ENCODE data around the gene DNER.
"Not testable (repeated sequence)": the region's sequence is repeated elsewhere in the genome, so short reads cannot be mapped to it uniquely, and the experiment has no call there.

DNER gene, protein sequence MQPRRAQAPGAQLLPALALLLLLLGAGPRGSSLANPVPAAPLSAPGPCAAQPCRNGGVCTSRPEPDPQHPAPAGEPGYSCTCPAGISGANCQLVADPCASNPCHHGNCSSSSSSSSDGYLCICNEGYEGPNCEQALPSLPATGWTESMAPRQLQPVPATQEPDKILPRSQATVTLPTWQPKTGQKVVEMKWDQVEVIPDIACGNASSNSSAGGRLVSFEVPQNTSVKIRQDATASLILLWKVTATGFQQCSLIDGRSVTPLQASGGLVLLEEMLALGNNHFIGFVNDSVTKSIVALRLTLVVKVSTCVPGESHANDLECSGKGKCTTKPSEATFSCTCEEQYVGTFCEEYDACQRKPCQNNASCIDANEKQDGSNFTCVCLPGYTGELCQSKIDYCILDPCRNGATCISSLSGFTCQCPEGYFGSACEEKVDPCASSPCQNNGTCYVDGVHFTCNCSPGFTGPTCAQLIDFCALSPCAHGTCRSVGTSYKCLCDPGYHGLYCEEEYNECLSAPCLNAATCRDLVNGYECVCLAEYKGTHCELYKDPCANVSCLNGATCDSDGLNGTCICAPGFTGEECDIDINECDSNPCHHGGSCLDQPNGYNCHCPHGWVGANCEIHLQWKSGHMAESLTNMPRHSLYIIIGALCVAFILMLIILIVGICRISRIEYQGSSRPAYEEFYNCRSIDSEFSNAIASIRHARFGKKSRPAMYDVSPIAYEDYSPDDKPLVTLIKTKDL

DNA sequence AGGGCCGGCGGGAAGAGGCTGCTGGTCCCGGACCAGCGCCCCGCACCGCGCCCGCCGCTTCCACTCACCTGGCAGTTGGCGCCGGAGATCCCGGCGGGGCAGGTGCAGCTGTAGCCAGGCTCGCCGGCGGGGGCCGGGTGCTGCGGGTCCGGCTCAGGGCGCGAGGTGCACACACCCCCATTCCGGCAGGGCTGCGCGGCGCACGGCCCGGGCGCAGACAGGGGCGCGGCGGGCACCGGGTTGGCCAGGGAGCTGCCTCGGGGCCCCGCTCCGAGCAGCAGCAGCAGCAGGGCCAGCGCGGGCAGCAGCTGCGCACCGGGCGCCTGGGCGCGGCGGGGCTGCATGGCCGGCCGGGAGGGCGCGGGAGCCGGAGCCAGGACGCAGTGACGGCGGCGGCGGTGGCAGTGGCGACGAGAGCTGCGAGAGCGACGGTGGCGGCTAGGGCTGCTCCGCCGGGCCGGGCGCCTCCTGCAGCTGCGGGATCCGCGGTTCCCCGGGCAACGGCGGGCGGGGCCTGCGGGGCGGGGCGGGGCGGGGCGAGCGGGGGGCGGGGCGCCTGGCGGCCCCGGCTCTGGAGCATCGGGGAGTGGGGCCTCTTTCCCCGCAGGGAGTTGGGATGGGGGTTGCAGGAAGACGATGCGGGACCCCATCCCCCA, at the start of gene DNER:
DNER (minus strand) TSS at position 476 of the 656 bp plus-strand sequence; CDS start at position 344, 132 bp downstream.
- DNase-seq, result peak in 1 of 2 experiments; percentile 38

- no peak for DNase-seq
These were observed 47.3 kb upstream of the DNER start for GRCh38 chr2:229761663-229762062.

GRCh38 chr2:229757462-229757861, 43.1 kb upstream of the DNER start:
- DNase-seq, result not testable (repeated sequence)

DNA sequence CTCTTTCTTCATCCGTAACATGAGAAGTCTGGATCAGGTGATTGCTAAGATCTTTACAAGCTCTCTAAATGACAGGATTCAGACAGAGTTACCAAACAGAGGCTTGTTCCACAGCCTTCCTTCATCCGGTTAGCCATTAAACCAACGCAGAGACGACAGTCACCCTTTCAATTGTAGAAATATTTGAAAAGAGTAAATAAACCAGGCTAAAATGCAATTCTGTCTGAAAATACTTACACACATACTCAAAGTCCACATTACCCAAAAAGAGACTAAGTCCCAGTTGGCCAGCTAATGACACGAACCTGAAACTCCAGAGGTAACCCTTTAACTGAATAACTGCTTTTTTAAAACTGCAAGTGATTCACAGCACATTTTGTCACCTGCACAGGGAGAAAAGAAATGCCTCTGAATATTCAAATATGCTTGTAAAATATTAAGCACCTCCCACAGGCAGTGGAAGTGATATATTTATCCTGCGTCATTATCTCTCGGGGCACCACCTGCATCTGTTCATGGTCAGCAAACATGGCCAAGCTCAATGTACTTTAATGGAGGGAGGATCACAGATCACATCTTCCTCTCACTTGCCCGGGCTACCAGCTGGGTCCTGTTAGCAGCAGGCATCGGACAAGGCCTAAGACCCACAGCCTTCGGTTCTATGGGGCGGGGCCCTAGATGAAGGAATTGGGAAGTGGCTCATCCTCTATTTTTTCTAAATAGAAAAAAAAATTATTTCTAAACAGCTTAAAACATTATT, 38.8 kb upstream of the DNER start:
- DNase-seq, result no peak

DNA sequence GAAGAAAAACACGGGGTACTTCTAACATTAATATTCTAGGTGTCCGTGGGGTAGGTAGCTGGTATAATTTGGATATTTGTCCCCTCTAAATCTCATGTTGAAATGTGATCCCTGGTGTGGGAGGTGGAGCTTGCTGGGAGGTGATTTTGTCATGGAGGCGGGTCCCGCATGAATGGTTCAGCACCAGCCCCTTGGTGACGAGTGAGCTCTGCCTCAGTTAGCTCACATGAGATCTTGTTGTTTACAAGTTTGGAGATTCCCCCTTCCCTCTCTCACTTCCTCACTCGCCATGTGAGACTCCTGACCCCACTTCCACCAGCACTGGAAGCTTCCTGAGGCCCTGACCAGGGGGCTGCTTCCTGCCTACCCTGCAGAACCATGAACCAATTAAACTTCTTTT, 35.4 kb upstream of the DNER start:
- no peak for DNase-seq

GRCh38 chr2:229748950-229749349, 34.6 kb upstream of the DNER start:
- no peak for DNase-seq

GRCh38 chr2:229742691-229743090, 28.3 kb upstream of the DNER start:
- not testable (repeated sequence) for DNase-seq

GRCh38 chr2:229740279-229740678, 25.9 kb upstream of the DNER start:
- no peak for DNase-seq

GRCh38 chr2:229738024-229738625, 23.8 kb upstream of the DNER start:
- DNase-seq, result no peak

DNA sequence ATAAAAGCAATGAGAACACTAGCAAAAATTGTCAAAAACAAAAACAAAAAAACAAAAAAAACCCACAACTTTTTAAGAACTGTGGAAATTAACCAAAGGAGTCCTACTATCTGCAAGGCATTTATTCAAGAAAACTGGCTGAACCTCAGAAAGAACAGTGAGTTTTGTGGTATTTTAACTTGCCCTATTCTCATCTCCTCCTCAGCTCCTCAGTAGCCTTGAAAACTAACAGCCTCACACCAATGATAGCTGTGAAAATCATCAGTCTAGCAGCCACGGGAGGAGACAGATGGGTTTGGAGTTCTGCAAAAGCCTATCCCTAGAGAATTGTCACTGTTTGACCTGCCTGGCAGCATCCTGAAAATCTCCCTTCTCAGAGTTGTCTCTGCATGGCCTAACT, 20.1 kb upstream of the DNER start:
- peak in 1 of 2 experiments; percentile 12 for DNase-seq

DNA sequence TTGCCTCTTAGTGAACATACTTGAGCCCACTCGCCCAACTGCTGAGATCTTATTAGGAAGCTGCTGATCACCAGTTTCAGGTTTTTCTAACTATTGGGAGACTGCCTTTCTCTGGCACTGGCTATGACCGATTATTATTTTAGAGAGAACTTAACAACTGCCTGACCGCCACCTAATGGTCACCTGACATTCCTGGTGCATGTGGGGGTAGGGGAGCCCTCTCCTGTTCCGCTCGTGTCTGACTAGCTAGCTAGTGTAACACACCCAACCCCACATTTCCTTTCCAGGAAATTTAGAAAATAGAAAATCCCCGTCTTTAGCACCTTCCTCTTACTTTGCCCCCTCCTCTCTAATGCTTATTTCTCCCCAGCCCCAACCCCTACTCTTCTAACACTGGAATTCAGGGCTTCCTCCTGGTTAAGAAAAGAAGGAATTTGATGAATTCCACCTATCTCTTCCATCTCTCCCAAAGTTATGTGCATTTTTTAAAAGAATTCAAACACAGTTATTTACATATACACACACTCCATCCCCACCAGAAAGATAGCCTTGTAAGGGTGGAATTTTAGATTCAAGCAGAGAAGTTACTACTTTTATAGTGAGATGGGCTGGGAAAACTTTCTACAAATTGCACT, 19.4 kb upstream of the DNER start:
- no peak for DNase-seq

DNA sequence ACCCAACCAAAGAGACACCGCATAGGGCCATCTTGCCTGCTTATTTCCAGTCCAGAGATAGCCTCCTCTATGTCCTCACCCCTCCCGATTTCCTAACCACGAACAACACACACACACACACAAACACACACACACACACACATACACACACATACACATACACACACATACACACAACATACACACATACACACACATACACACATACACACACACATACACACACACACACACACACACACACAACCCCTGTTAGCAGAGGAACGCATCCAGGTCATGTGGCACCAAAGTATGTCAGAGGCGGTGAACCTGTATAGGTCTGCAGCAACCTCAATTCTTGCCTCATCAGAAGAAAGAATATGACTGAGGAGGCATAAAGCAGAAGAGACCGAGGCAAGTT, 18.5 kb upstream of the DNER start:
- no peak for DNase-seq

GRCh38 chr2:229731916-229732315, 17.6 kb upstream of the DNER start:
- DNase-seq, result peak in 1 of 2 experiments; percentile 8

- no peak for DNase-seq
These were observed 17.0 kb upstream of the DNER start for GRCh38 chr2:229731363-229731762.

DNA sequence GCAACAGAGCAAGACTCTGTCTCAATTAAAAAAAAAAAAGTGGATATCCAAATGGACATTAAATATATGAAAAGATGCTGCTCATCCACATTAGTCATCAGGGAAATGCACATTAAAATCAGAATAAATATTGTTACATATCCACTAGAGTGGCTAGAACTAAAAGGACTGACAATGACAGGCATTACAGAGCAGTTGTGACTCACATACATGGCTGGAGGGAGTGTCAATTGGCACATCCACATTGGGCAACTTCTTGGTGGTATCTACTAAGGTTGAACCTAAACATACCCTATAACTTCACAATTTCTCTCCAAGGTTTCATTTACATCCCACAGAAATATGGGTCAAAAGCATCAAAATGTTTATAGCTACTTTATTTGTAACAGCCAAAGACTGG, 14.0 kb upstream of the DNER start:
- no peak for DNase-seq

- no peak for DNase-seq
These were observed 12.3 kb upstream of the DNER start for GRCh38 chr2:229726643-229727042.

GRCh38 chr2:229725716-229726574, 11.6 kb upstream of the DNER start:
- no peak for DNase-seq

DNA sequence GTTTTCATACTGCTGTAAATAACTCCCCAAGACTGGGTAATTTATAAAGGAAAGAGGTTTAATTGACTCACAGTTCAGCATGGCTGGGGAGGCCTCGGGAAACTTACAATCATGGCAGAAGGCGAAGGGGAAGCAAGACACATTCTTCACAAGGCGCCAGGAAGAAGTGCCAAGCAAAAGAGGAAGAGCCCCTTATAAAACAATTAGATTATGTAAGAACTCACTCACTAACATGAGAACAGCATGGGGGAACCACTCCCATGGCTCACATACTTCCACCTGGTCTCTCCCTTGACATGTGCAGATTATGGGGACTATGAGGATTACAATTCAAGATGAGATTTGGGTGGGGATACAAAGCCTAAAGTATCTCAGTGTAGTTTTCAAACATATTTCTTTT, 8.8 kb upstream of the DNER start:
- not testable (repeated sequence) for DNase-seq

- DNase-seq, result no peak
These were observed 5.7 kb upstream of the DNER start for GRCh38 chr2:229719926-229720647.

DNA sequence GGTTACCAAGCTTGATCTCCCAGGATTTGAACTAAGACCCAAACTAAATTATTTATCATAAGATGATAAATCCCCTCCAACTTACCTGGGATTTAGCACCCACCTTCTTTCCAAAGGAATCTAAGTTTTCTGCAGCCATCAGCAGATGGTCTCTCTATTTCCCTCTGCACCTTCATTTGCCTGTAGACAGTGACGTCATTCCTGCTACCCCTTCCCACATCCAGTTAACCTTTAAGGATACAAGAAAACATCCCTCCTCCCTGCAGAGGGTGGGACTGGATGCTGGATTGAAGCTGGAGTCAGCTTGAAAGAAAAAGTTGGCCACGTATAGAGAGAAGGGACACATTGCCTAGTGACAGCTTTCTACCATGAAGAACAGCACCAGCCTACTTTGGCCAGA, 3.7 kb upstream of the DNER start:
- no peak for DNase-seq
